ENCODE results near the gene COTL1.

The COTL1 gene

DNA sequence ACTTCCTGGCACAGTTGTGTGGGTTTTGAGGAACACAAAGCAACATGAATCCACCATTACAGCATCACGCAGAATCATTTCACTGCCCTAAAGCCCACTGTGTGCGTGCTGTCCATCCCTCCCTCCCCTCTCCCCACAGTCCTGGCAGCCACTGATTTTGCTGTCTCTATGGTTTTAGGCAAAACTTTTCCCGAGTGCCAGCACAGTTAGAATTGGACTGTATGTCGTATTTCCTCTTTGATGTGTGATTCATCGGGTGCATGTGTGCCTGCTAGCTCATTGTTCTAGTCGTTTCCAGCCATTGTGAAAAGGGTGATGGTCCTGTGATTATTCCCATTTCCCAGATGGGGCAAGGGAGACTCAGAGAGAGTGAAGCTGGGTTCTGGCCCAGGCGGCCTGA, 43.1 kb upstream of the COTL1 start:
- TF ChIP-seq, protein P1, sequence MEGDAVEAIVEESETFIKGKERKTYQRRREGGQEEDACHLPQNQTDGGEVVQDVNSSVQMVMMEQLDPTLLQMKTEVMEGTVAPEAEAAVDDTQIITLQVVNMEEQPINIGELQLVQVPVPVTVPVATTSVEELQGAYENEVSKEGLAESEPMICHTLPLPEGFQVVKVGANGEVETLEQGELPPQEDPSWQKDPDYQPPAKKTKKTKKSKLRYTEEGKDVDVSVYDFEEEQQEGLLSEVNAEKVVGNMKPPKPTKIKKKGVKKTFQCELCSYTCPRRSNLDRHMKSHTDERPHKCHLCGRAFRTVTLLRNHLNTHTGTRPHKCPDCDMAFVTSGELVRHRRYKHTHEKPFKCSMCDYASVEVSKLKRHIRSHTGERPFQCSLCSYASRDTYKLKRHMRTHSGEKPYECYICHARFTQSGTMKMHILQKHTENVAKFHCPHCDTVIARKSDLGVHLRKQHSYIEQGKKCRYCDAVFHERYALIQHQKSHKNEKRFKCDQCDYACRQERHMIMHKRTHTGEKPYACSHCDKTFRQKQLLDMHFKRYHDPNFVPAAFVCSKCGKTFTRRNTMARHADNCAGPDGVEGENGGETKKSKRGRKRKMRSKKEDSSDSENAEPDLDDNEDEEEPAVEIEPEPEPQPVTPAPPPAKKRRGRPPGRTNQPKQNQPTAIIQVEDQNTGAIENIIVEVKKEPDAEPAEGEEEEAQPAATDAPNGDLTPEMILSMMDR (IDR thresholded peaks at IDR 0.05; ENCODE audit: extremely low read depth, missing control alignments): no peak
- DNase-seq (ENCODE audit: low spot score): no peak

DNA sequence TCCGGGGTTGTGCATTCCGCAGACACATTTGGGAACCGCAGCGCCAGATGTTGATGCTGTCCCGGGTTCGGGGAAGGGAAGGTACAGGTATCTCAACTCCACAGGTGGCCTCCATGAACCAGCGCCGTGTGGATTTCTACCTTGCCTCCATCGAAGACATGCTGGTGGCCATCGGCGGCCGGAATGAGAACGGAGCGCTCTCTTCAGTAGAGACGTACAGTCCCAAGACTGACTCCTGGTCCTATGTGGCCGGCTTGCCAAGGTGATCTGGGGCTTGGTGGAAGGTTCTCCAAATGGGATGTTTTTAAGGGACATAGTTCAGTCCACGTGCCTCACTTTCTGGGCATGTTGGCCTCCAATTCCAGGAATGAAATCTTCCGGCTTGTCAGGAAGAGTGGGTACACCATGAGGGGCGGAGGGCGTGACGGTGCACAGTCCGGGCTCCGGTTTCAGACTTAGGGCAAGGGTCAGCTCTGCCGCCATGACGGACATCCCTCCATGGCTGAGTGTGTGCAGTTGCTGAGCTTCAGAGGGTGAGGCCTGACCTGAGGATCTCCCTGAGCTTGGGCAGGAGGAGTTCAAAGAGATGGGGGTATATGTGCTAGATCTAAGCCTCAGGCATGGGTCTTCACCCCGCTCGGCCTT, 41.9 kb upstream of the COTL1 start:
- DNase-seq (ENCODE audit: low spot score): no peak
- TF ChIP-seq, protein P1 (IDR thresholded peaks at IDR 0.05; ENCODE audit: extremely low read depth, missing control alignments): no peak

DNA sequence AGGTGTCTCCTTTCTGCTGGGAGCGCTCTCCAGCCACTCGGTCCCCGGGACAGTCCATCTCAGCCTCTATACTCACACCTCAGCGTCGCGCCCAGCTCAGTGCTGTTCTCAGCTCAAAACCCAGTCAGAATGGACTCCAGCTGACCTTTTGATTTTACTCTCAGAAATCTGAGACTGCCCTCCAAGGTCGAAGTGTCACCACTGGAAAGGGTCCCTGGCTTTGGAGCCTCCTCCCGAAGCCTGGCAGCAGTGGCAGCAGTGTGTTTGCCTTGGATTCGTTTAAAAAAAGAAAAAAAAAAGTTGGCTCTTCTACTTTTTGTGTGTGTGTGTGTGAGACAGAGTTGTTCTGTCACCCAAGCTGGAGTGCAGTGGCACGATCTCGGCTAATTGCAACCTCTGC, 40.8 kb upstream of the COTL1 start:
- no peak for DNase-seq (ENCODE audit: low spot score)
- TF ChIP-seq, protein P1 (IDR thresholded peaks at IDR 0.05; ENCODE audit: extremely low read depth, missing control alignments): no peak

DNA sequence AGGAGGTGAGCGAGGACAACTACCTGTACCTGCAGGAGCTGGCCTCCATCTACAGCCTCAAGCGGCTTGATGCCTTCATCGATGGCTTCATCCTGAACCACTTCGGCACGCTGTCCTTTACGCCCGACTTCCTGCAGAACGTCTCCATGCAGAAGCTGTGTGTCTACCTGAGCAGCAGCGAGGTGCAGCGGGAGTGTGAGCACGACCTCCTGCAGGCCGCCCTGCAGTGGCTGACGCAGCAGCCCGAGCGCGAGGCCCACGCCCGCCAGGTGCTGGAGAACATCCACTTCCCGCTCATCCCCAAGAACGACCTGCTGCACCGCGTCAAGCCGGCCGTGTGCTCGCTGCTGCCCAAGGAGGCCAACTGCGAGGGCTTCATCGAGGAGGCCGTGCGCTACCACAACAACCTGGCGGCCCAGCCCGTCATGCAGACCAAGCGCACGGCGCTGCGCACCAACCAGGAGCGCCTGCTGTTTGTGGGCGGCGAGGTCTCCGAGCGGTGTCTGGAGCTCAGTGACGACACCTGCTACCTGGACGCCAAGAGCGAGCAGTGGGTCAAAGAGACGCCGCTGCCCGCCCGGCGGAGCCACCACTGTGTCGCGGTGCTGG, 39.5 kb upstream of the COTL1 start:
- TF ChIP-seq, protein P1 (IDR thresholded peaks at IDR 0.05; ENCODE audit: extremely low read depth, missing control alignments): no peak
- DNase-seq (ENCODE audit: low spot score): no peak

DNA sequence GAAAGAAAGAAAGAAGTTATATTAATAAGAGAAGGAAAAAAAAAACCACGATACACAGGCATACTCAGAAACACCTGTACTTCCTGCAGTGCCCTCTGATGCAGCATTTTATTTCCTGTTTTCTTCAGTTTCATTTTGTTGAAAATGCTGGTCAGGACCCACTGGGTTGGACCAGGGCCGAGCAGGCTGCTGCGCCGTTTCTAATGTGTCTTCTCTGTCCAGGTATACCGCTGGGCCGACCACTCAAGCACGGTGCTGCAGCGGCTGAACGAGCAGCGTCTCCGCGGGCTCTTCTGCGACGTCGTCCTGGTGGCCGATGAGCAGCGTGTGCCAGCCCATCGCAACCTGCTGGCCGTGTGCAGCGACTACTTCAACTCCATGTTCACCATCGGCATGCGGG, 38.8 kb upstream of the COTL1 start:
- TF ChIP-seq, protein P1 (IDR thresholded peaks at IDR 0.05; ENCODE audit: extremely low read depth, missing control alignments): no peak
- DNase-seq (ENCODE audit: low spot score): no peak

DNA sequence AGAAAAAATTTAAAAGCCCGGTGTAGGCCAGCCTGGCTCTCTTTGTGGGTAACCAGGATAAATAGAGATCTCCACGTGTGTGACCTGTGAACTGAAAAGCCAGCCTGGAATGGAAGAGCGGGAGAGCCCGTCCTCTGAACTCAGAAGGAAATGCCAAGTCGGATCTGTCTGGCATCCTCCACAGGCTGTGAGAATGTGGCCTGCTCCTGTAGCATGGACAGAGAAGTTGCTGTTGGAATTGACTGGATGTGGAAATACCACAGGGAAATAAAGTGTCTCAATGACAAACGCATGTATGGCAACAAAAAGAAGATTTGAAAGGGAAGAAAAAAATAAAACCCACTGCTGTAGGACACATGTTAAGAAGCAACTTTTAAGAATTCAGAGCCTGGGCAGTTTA, 37.1 kb upstream of the COTL1 start:
- DNase-seq (ENCODE audit: low spot score): no peak
- TF ChIP-seq, protein P1 (IDR thresholded peaks at IDR 0.05; ENCODE audit: extremely low read depth, missing control alignments): no peak

DNA sequence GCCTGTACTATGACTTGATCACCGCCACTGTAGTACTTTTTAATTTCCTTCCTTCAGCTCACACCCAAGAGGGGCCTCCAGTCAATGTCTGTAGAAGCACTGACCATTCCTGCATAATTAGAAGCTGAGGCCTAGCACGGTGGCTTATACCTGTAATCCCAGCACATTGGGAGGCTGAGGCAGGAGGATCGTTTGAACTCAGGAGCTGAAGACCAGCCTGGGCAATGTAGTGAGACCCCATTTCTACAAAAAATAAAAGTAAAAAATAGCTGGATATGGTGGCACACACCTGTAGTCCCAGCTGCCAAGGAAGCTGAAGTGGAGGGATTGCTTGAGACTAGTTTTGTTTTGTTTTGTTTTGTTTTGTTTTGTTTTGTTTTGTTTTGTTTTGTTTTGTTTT, 36.4 kb upstream of the COTL1 start:
- DNase-seq (ENCODE audit: low spot score): no peak
- TF ChIP-seq, protein P1 (IDR thresholded peaks at IDR 0.05; ENCODE audit: extremely low read depth, missing control alignments): no peak
